ENCODE data around the gene CHN2. TPM values are rescaled to one million over a fixed set of nuclear protein-coding genes. Genes with fewer than 3 reads are reported as not detected.

The CHN2 gene
- total and polyA plus RNA-seq, 2 donors (not counting 1 experiment from before 2014, with no cell fraction given), result 0.86 to 1.4 TPM

GRCh38 chr7:29346231-29346978 is 151.8 kb downstream of the CHN2 start:
- no peaks in the 10 kb centered on the region for H3K36me3 ChIP-seq (replicated peaks in 1 of 2; ENCODE audit: control extremely low read depth in 1 of 2, control insufficient read depth in 1 of 2, extremely low read depth in 1 of 2, insufficient read depth in 2 of 2, low read length in 1 of 2)
- no peak for TF ChIP-seq EZH2 (IDR thresholded peaks at IDR 0.05; ENCODE audit: borderline replicate concordance, insufficient read depth, low read depth, low read length, poor library complexity, severe bottlenecking)
- TF ChIP-seq, protein P1, sequence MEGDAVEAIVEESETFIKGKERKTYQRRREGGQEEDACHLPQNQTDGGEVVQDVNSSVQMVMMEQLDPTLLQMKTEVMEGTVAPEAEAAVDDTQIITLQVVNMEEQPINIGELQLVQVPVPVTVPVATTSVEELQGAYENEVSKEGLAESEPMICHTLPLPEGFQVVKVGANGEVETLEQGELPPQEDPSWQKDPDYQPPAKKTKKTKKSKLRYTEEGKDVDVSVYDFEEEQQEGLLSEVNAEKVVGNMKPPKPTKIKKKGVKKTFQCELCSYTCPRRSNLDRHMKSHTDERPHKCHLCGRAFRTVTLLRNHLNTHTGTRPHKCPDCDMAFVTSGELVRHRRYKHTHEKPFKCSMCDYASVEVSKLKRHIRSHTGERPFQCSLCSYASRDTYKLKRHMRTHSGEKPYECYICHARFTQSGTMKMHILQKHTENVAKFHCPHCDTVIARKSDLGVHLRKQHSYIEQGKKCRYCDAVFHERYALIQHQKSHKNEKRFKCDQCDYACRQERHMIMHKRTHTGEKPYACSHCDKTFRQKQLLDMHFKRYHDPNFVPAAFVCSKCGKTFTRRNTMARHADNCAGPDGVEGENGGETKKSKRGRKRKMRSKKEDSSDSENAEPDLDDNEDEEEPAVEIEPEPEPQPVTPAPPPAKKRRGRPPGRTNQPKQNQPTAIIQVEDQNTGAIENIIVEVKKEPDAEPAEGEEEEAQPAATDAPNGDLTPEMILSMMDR (IDR thresholded peaks at IDR 0.05), result no peak
- peaks cover 4 to 11% of the 10 kb centered on the region in 2 donors for H3K4me1 ChIP-seq (ENCODE audit: control insufficient read depth in 2 of 2, insufficient read depth in 2 of 2, low read length in 2 of 2)
- H3K4me3 ChIP-seq (ENCODE audit: control extremely low read depth in 1 of 5, extremely low read depth in 1 of 5, insufficient read depth in 1 of 5, low read depth in 2 of 5, low read length in 4 of 5), result no peak overlapping the region
- intact Hi-C loops (cut with micrococcal nuclease), result no loop called here
- H3K9ac ChIP-seq (ENCODE audit: low read length), result no peak overlapping the region
- CTCF ChIA-PET, result interaction anchor here (1.0 to 2.4 kb wide), 3 partner anchors 156 to 420 kb away, joined by 3 to 11 read pairs (median 4); no protein-coding TSS in a partner anchor
- H3K4me2 ChIP-seq (replicated peaks; ENCODE audit: low read depth, low read length, poor library complexity, severe bottlenecking), result no peak overlapping the region
- H3K27ac Mint-ChIP-seq, result no peak overlapping the region
- DNase-seq, result no peak
- H4K20me1 ChIP-seq (ENCODE audit: control insufficient read depth, insufficient read depth, low read length, poor library complexity, severe bottlenecking), result no peaks in the 10 kb centered on the region
- H3K27ac ChIP-seq (ENCODE audit: low read length in 2 of 2), result no peak overlapping the region
- peaks cover 7% of the 10 kb centered on the region for H3K27me3 Mint-ChIP-seq
- no peaks in the 10 kb centered on the region for H3K9me3 ChIP-seq (ENCODE audit: control extremely low read depth in 1 of 3, control insufficient read depth in 2 of 3, insufficient read depth in 1 of 3, low read length in 2 of 3)
- no peaks in the 10 kb centered on the region for H3K79me2 ChIP-seq (ENCODE audit: control insufficient read depth, insufficient read depth, low read length)
- POLR2A ChIA-PET, result no interaction called here
- no peaks in the 10 kb centered on the region for H3K4me1 Mint-ChIP-seq
- WGBS (ENCODE audit: insufficient coverage), result 86% methylated on average over 5 of the region's 8 CpGs
- no peaks in the 10 kb centered on the region for H3K27me3 ChIP-seq (replicated peaks in 1 of 4; ENCODE audit: control extremely low read depth in 1 of 4, control insufficient read depth in 3 of 4, insufficient read depth in 4 of 4, low read length in 3 of 4)
- H3K9me3 Mint-ChIP-seq (ENCODE audit: insufficient read depth), result no peaks in the 10 kb centered on the region
- no peak for ATAC-seq (ENCODE audit: low read depth)
- H3K4me3 Mint-ChIP-seq, result no peak overlapping the region
- no peak overlapping the region for H2AFZ ChIP-seq (ENCODE audit: insufficient read depth, low read depth, low read length, poor library complexity, severe bottlenecking)

- intact Hi-C loops (cut with micrococcal nuclease), result no loop called here
- ATAC-seq (ENCODE audit: low read depth) (no peak), DNase-seq (no peak)
- WGBS (ENCODE audit: insufficient coverage), result 87% methylated on average over 2 of the region's 4 CpGs
- Histone ChIP-seq H3K9ac (ENCODE audit: low read length) (no peak overlapping the region), H3K27ac (ENCODE audit: low read length in 2 of 2) (no peak overlapping the region), H3K4me3 (ENCODE audit: control extremely low read depth in 1 of 5, extremely low read depth in 1 of 5, insufficient read depth in 1 of 5, low read depth in 2 of 5, low read length in 4 of 5) (no peak overlapping the region), H3K4me1 (ENCODE audit: control insufficient read depth in 2 of 2, insufficient read depth in 2 of 2, low read length in 2 of 2) (no peaks in the 10 kb centered on the region), H3K27me3 (replicated peaks in 1 of 4; ENCODE audit: control extremely low read depth in 1 of 4, control insufficient read depth in 3 of 4, insufficient read depth in 4 of 4, low read length in 3 of 4) (peaks cover 0 to 4% (median 0%) of the 10 kb centered on the region in 4 experiments), H3K9me3 (ENCODE audit: control extremely low read depth in 1 of 3, control insufficient read depth in 2 of 3, insufficient read depth in 1 of 3, low read length in 2 of 3) (no peaks in the 10 kb centered on the region), H2AFZ (ENCODE audit: insufficient read depth, low read depth, low read length, poor library complexity, severe bottlenecking) (no peak overlapping the region), H3K4me2 (replicated peaks; ENCODE audit: low read depth, low read length, poor library complexity, severe bottlenecking) (no peak overlapping the region), H4K20me1 (ENCODE audit: control insufficient read depth, insufficient read depth, low read length, poor library complexity, severe bottlenecking) (no peaks in the 10 kb centered on the region), H3K79me2 (ENCODE audit: control insufficient read depth, insufficient read depth, low read length) (no peaks in the 10 kb centered on the region), H3K36me3 (replicated peaks in 1 of 2; ENCODE audit: control extremely low read depth in 1 of 2, control insufficient read depth in 1 of 2, extremely low read depth in 1 of 2, insufficient read depth in 2 of 2, low read length in 1 of 2) (no peaks in the 10 kb centered on the region)
- Mint-ChIP-seq H3K9me3 (ENCODE audit: insufficient read depth) (no peaks in the 10 kb centered on the region), H3K4me3 (no peak overlapping the region), H3K4me1 (no peaks in the 10 kb centered on the region), H3K27ac (no peak overlapping the region), H3K27me3 (peaks cover 12% of the 10 kb centered on the region)
- CTCF ChIA-PET, result interaction anchor here (0.9 kb wide), 1 partner anchor 427 kb away, joined by 3 read pairs; no protein-coding TSS in a partner anchor
- TF ChIP-seq, protein P1 (IDR thresholded peaks at IDR 0.05), result no peak
- TF ChIP-seq EZH2 (IDR thresholded peaks at IDR 0.05; ENCODE audit: borderline replicate concordance, insufficient read depth, low read depth, low read length, poor library complexity, severe bottlenecking), result no peak
- POLR2A ChIA-PET, result no interaction called here
These were observed 154.8 kb downstream of the CHN2 start for GRCh38 chr7:29349362-29349761.

All from B cell (primary cell).